Fibroblast of skin of right biceps (primary cell): ENCODE data around the gene LDLRAD2.

ENCODE experiments used
- DNase-seq: peaks from one replicate; pipeline ENCODE4 v3.0.0-alpha.2; 2013

Gene LDLRAD2

DNA sequence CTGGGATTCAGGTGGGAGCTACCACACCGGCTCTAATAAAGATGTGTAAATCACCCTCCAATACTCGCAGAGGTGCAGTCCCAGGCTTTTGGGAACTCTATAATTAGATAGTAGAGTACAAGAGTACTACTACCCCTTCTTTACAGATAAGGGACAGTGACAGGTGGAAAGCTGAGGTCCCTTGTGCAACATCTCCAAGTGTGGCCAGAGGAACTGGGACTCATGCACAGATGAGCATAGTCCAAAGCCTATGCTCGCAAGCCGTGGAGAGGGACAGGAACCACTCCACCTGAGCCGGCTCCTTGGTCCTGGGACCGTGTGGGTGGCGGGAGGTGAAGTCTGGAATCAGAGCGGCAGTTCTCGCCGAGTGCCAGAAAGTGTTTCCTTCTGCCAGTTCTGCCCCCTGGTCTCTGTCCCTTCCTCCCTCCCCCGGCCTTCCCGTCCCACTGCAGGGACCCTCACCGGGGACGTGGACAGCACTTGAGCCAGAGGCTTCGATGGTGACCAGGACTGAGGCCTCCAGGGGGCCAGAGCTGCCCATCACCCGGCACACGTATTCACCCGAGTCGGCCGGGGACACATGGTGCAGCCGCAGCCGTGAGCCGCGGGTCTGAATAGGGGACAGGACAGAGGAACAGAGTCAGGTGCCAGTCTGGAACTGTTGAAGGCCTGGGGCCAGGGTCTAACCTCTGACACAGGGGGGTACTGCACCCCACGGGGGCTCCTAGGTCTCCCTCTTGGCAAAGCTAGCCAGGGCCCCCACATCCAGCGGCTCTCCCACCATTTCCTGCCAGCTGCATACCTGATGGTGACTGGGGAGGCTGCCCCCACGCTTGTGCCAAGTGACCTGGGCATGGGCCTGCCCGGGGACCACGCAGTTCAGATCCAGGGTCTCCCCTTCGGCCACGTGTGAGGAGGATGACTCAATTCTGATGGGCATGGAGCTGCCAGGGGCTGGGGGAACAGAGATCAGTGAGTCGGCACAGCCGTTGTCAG lies 33.9 kb downstream of the LDLRAD2 start:
- no peak for DNase-seq

DNA sequence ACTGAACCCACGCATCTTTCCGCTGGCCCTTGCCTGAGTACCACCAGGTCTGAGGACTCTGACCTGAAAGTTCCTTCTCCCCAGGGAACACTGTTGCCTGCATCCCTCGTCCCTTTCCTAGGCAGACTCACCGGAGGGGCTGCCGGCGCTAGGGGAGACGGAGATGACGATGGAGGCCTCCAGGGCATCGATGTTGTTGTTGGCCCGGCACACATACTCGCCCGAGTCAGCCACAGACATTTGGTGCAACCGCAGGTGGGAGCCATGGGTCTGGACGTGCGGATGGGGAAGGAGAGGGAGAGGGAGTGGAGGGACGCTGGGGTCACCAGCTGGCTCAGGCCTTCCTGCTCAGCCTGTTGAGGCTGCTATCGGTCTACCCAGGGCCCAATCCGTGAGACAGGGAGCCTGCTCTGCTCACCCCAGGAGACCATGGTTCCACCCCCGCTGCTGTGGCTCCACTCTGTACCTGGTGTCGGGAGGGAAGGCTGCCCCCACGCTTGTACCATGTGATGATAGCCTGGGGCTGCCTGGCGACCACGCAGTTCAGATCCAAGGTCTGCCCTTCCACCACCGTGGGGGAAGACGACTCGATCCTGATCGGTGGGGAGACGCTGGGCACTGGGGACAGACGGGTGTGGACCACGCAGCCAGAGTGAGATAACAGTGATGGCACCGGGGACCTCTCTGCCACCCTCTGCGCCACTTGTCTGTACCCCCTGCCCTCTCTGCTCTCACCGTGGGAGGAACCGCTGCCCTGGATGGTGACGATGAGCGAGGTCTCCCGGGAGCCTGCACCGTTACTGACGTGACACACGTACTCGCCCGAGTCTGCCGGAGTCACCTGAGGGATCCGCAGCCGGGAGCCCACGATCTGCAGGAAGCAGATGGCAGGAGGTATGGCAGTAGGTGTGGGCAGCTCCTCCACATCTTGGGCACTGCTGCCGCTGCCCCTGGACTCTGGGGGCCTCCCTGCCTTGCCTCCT lies 35.4 kb downstream of the LDLRAD2 start:
- DNase-seq: no peak

DNA sequence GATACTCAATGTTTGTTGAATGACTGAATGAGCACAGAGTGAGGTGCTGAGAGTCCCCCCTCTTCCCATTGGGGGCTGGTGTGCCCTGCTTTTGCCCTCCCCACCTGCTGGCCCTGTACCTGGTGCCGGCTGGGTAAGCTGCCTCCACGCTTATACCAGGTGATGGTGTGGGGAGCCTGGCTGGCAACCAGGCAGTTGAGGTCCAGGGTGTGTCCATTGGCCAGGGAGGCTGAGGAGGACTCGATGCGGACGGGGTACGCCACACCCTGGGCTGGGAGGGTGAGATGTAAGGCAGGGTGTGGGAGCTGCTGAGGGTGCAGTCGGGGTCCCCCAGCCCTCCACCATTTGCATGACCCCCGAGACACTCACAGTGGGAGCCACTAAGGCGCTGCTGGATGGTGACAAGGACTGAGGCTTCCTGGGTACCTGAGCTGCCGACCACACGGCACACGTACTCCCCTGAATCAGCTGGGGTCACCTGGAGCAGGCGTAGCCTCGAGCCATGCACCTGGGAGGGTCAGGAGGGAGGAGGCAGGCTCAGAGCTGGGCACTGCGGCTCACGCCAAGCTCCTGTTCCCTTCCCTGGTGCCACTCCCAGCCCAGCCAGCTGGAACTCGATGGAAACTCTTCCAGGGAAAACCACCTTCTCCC lies 36.6 kb downstream of the LDLRAD2 start:
- DNase-seq: no peak

DNA sequence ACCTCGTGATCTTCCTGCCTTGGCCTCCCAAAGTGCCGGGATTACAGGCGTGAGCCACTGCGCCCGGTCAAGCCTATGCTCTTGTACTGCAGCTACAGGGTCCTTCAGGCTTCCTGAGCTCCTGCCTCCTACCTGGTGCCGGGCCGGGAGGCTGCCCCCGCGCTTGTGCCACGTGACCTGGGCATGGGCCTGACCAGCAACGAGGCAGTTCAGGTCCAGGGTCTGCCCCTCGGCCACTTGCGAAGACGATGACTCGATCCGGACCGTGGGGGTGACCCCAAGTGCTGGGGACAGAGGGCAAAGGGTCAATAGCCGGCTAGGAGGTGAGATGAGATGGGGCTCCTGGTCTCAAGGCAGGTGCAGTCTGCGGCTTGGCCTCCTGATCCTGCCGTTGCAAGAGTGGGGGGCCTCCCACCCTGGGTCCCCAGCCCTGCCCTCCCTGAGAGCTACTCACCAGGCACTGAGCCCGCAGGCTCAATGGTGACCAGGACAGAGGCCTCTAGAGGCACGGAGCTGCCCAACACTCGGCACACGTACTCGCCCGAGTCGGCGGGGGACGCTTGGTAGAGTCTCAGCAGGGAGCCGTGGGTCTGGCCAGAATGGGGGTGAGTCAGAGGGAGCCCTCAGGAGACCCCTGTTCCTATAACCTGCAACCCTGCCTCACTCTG lies 38.0 kb downstream of the LDLRAD2 start:
- DNase-seq: no peak

DNA sequence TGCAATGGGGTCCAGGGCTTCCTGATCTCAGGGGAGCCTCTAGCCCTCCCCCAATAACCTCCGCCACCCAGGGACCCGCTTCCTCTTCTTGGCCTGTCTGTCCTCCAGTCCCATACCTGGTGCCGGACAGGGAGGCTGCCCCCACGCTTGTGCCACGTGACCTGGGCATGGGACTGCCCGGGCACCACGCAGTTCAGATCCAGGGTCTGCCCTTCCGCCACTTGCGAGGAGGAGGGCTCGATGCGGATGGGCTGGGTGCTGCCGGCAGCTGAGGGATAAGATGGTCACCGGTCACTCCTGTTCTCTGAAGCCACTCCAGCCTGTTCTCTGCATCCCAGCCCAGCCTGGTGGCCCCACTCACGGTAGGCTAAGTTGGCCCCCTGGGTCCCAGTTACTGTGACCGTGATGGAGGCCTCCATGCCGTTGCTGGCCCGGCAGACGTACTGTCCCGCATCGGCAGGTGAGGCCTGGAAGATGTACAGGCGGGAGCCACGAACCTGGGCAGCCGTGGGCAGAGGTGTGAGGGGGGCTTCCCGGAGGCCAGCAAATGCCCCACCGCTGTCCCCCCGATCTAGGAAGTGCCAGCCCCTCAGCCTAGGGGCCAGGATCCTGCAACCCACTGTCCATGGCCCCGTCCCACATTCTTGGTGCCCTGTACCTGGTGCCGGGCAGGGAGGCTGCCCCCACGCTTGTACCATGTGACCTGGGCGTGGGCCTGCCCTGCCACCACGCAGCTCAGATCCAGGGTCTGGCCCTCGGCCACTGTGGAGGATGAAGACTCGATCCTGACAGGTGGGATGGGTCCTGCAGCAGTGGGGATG lies 39.6 kb downstream of the LDLRAD2 start:
- no peak for DNase-seq

DNA sequence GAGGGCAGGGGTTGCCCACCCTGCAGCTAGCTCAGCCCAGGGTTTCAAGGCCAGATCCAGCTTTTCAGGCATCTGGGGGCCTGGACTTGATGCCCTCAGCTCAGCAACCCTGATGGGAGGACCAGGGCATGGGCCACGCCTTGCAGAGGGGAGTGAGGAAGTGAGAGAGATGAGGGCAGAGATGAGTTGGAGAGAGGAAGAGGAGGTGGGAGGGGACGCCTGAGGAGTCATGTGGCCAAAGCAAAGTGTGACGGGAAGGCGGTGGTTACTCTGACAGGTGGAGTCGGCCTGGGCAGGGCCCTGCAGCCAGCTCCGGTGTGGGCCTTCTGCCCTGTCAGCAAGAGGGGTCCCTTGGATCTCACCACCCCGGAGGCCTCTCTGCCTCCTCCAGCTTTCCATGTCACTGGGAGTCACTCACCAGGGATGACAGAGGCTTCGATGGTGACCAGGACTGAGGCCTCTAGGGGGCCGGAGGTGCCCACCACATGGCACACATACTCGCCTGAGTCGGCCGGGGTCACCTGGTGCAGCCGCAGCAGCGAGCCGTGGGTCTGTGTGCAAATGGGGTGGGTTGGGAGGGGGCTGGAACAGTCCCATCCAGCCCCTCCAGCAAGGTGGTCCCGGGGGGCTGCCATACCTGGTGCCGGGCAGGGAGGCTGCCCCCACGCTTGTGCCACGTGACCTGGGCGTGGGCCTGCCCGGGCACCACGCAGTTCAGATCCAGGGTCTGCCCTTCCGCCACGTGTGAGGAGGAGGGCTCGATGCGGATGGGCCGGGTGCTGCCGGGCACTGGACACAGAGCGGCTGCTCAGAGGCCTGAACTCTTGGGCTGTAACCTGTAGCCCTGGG lies 40.4 kb downstream of the LDLRAD2 start:
- DNase-seq: no peak

DNA sequence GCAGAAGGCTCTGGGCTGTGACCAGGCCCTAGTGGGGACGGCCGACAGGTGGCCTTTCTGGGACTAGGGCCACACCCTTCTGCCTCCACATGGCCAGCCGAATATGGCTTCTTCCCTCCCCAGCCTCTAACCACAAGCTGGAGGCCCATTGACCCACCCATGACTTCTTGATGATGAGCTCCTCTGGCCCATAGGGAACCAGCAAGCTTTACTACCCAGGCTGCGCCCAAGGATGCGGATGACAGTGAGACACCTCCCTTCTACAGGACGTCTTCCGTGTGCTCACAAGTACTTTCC lies 41.0 kb downstream of the LDLRAD2 start:
- DNase-seq: no peak

DNA sequence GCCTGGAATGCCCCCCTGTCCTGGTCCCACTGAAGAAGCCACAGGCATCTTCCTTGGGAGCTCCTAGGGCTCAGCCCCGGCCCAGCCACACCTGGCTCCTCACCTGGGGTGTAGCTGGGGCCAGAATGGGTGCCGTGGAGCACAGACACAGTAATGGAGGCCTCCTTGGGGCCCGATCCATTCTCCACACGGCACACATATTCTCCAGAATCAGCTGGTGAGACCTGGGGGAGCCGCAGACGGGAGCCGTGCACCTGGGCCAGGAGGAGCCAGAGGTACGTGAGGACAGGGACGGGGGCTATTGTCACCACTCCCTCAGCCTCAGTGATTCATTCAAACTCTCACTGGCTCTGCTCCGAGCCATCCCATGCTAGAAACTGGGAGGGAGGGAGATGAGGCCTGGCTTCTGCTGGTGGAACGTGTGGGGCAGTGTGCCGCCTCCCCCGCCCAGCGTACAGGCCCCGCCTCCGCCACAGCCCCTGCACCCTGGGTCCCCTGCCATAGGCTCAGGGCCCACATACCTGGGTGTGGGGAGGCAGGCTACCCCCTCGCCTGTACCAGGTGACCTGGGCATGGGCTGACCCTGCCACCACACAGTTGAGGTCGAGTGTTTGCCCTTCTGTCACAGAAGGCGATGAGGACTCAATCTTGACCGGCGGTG lies 42.2 kb downstream of the LDLRAD2 start:
- no peak for DNase-seq

DNA sequence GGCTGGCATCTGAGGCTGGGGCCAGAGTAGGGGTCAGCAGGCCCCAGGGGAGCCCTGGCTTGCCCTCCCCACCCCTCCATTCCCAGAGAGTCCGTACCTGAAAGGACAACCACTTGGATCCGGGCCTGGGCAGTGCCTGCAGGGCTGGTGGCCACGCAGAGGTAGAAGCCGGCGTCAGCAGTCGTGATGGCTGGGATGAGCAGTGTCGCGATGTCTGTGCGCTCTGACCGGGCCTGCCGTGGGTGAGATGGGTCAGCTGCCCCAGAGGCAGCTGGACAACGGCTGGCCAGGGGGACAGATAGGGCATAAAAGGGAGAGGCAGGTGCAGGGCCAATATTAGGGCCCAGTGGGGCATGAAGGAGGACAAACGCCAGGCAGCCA lies 42.7 kb downstream of the LDLRAD2 start:
- no peak for DNase-seq

DNA sequence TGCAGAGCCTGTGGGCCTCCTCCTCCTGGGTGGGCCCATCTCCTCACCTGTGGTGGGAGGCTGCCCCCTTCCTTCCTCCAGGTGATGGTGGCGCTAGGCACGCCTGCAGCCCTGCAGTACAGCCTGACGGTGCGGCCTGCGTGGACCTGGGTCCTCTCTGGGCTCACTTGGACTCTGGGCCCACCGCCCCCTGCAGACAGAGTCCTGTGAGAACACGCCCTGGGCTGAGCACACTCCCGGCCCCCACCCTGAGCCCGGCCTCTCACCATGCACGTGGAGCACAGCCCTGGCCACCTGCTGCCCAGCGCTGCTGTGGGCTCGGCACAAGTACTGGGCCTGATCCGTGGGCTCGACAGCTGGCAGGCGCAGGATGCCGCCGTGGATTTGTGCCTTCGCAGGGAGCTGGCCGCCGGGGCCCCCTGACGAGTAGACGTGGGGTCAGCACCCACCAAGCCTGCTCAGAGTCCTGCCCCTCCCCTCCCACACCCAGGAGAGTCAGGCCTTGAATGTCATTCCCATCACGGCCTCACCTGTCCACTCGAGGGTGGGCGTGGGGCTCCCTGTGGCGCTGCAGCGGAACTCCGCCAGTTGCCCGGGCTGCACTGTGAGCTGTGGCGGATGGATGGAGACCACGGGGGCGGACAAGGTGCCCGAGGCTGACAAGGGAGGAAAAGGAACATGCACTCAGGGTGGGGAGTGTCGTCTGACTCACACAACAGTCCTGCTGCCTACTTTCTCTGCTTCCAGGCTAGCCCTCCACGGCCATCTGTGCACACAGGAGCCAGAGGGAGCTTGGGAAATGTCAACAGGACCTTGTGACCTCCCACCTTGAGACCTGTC lies 43.4 kb downstream of the LDLRAD2 start:
- DNase-seq: no peak

DNA sequence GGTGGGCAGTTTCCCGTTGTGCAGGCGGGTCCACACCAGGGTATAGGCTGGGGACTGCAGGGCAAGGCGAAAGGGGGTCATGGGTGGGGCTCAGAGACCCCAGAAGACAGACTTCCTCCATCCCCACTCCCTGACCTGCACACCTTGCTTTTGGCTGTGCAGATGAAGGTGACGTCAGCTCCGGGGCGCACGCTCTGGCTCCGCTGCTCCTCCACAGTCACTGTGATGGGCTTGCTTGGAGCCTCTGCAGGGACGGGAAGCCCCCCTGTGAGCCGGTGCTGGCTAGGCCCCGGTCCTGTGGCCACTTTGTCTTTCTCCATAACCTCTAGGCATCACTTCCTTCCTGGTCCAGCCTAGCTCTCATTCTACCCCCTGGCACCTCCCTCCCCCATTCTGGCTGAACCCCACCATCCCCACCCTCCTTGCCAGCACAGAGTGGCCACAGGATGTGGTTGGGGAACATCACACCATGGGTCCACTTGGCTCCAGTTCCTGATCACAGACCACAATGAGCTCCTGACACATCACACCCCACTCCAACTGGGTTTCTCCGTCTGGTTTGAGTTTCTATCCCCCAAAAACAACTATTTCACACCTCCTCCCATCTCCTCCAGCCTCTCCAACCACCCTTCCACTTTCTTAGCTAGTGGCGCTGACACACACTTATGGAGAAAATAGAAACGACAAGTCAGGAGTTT lies 45.2 kb downstream of the LDLRAD2 start:
- peak; percentile 68 for DNase-seq

DNA sequence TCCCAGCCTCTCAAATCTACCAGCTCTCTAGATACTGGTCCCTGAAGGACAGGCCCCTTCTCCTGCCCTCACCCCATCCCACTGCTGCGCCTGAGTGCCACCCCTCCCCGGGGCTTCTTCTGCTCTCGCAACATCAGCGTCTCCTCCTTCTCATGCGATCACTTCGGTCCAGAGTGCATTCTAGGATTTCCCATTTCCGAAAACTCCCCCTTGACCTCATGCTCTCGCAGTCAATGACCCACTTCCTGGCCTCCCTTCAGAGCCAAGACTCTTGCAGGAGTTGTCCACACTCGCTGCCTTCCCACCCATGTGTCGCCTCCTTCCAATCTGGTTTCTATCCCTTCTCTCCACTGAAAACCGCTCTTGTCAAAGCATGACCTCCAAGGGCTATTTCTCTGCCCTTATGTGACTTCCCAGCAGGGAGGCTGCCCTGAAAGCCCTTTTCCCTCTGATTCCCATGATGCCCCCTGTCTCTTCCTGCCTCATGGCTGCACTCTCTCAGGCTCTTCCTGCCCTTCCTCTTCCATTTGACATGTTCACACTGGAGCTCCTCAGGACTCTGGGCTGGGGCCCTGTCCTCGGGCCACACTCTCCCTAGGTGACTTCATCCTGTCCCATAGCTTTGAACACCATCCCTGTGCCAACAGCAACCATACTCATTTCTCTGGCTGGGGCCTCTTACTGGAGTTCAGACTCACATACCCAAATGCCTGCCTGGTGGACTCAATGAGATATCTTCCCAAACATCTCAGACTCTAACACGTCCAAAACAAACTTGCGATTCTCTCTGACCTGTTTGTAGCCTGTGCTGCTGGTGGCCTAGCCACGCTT lies 46.0 kb downstream of the LDLRAD2 start:
- no peak for DNase-seq

DNA sequence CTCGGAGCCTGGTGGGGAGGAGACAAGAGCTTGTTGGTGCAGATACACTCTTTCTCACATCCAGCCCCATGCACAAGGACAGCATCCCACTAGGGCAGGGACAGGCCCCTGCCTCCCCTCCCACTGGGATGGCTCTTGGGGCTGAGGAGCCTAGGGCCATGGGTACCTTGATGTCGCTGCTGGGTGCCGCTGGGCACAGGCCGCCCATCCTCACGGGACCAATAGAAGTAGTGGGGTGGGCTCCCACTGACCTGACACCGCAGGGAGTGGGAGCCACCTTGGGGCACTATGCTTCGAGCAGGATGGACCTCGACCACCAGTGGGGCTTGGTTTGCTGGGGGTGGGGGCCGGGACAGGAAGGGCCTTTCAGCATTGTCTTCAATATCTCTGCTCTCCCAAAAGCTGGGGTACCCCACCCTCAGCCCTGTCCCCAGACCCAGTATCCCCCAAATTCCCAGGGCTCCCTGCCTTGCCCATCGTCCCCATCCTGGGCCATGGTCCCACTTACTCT lies 47.7 kb downstream of the LDLRAD2 start:
- no peak for DNase-seq

DNA sequence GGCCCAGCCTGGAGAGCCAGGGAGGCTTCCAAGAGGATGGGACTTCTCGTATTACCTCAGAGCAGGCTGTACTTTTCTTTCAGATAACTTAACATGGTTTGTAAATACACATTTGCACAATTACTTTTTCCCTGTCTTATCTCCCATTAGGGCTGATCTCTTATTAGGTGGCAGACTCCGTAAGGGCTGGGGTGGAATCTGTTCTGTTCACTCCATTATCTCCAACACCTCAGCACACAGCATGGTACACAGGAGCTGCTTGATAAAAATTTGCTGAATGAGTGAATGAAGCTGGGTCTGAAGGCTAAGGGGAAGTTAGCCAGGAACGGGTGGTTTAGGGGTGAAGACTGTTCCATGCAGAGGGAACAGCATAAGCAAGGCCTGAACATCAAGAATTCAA lies 48.9 kb downstream of the LDLRAD2 start:
- DNase-seq: no peak

DNA sequence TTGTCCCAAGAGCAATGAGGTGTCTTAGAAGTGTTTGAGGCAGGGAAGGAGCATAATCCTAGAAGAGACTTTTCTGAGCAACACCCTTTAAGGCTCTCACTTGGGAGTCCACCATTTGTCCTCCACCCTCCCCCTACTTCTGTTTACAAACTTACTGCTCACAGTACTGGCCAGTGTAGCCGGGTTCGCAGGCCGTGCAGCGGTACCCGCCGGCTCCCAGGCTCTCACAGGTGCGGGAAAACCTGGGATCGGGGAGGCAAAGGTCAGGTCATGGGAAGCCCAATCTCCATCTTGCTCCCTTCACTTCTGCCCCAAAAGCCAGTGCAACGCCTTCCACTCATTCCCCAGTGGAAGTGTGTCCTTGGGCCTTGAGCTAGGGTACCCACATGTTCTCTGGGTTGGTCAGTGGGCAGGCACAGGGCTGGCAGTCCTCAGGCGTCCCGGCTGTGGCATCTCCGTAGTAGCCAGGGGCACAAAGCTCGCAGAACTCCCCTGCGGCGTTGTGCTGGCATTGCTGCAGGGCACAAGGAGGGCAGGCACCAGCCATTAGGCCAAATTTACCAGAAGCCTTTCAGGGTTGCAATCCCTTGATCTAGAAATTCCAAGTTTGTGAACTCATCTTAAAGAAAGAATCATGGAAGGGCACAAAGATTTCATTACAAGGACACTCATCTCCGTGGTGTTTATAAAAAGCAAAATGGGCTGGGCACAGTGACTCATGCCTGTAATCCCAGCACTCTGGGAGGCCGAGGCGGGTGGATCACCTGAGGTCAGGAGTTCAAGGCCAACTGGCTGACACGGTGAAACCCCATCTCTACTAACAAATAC lies 49.8 kb downstream of the LDLRAD2 start:
- DNase-seq: peak; percentile 59

DNA sequence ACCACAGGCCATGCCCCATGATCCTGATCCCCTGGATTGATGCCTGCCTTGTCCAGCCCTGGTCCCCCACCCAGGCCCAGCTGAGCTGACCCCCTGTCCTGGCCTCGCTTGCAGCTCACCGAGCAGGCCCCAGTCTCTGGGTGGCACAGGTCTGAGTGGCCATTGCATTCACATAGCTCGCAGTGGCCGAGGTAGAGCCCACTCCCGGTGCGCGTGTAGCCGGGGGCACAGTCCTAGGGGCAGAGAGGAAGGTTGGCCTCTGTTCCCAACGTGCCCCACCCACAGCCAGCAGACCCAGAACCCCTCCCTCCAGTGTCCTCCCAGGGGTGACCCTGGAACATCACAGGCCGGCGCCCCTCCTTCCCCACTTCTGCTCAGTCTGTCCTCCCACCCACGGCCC lies 51.9 kb downstream of the LDLRAD2 start:
- DNase-seq: no peak

DNA sequence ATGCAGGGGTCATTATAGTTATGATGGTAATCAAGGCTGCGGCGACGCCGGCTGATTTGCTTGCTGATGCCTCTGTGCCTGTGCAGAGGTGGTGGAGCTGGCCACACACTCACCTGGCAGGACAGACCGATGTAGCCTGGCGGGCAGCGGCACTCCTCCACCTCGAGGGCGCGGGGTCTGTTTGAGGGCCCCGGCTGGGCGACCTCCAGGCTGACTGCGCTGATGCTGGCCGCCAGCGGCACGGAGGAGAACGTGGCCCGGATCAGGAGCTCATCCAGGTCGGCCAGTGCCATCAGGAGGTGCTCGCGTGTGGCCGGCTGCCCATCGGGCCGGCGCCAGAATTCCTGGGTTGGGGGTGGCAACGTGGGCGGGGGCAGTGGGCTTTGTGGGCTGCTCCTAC lies 52.7 kb downstream of the LDLRAD2 start:
- no peak for DNase-seq
